Natural killer cell (primary cell): ENCODE data around the gene GYPC. TPM values are rescaled to one million over a fixed set of nuclear protein-coding genes. Genes with fewer than 3 reads are reported as not detected.

Experiments
- ATAC-seq, 3 donors: fragments of 150-1000 bp in 2 of 3; fragments of 200-7000 bp in 1 of 3; cut with Tn5 transposase; 1 replicate in 1 of 3; 2 replicates in 2 of 3; pipeline ENCODE4 v1.10.0; 2021; ENCODE audit warnings: mild to moderate bottlenecking in 2 of 3, moderate library complexity in 2 of 3
- DNase-seq, 2 donors: peaks; one replicate each; pipeline versions ENCODE4 v3.0.0 to v3.0.0-alpha.2; 2013 to 2021; ENCODE audit warnings: mixed read lengths in 1 of 2
- H3K27ac ChIP-seq: one replicate; pipeline ENCODE4 v1.5.1; 2013; ENCODE audit warnings: mild to moderate bottlenecking, low read length
- H3K27me3 ChIP-seq: one replicate; pipeline ENCODE4 v1.6.1; 2013; ENCODE audit warnings: low read length; ENCODE audit not compliant: control insufficient read depth, insufficient read depth
- H3K36me3 ChIP-seq: one replicate; pipeline ENCODE4 v1.6.1; 2013; ENCODE audit warnings: low read length; ENCODE audit not compliant: control insufficient read depth, insufficient read depth
- H3K4me1 ChIP-seq: one replicate; pipeline ENCODE4 v1.6.1; 2013; ENCODE audit warnings: low read length; ENCODE audit not compliant: control insufficient read depth, insufficient read depth
- H3K4me3 ChIP-seq: one replicate; pipeline ENCODE4 v1.5.1; 2013; ENCODE audit warnings: low read length
- H3K9me3 ChIP-seq: one replicate; pipeline ENCODE4 v1.6.1; 2013; ENCODE audit warnings: low read length; ENCODE audit not compliant: control insufficient read depth, insufficient read depth
- H3K27ac Mint-ChIP-seq, 2 donors: one replicate each; pipeline ENCODE4 v1.8.0; 2022; ENCODE audit warnings: mild to moderate bottlenecking in 2 of 2, mixed read lengths in 2 of 2, moderate library complexity in 1 of 2
- H3K27me3 Mint-ChIP-seq, 2 donors: one replicate each; pipeline ENCODE4 v1.8.0; 2022; ENCODE audit warnings: low read depth in 2 of 2, mixed read lengths in 2 of 2
- H3K36me3 Mint-ChIP-seq: one replicate; pipeline ENCODE4 v1.8.0; 2022; ENCODE audit warnings: mixed read lengths
- H3K4me1 Mint-ChIP-seq, 2 donors: one replicate each; pipeline ENCODE4 v1.8.0; 2022; ENCODE audit warnings: mixed read lengths in 2 of 2
- H3K4me3 Mint-ChIP-seq: one replicate; pipeline ENCODE4 v1.8.0; 2022; ENCODE audit warnings: mild to moderate bottlenecking, moderate library complexity, mixed read lengths
- H3K9me3 Mint-ChIP-seq, 2 donors: one replicate each; pipeline ENCODE4 v1.8.0; 2022; ENCODE audit warnings: mixed read lengths in 2 of 2
- CTCF ChIP-seq: fragments of 200-600 bp; IDR thresholded peaks from one replicate; pipeline ENCODE4 v1.8.0; 2022; ENCODE audit warnings: antibody characterized with exemption
- WGBS: methylation state at CpG from one replicate; pipeline ENCODE4 v1.1.7; 2013; ENCODE audit warnings: missing lambda C conversion rate; ENCODE audit not compliant: insufficient coverage; 5-methylcytosine and 5-hydroxymethylcytosine counted together
- intact Hi-C: fragments of 100-400 bp; cut with micrococcal nuclease; formaldehyde crosslinking; loops from one replicate; pipeline ENCODE4 v1.14.2; 2022
- total RNA-seq, 4 donors: library from RNA; stranded (reverse); fragments of 120-200 nt in 1 of 4; gene quantifications; one replicate each; pipeline versions ENCODE4 v1.2.3 to v1.2.4, GENCODE V29; 2013 to 2022

Gene GYPC
- total RNA-seq, 3 donors from 2014 or later (not counting 1 experiment from before 2014, with no cell fraction given) = 74.2 to 92.3 (median 78.7) TPM

- Mint-ChIP-seq H3K4me3 (no peak overlapping the region), H3K4me1 (peaks cover 86 to 91% of the 10 kb centered on the region in 2 donors), H3K36me3 (peaks cover 7% of the 10 kb centered on the region), H3K27me3 (no peaks in the 10 kb centered on the region), H3K27ac (peak overlapping the region; percentile 89 to 97), H3K9me3 (no peaks in the 10 kb centered on the region)
- intact Hi-C loops = no loop called here
- H3K4me3 ChIP-seq = no peak overlapping the region
- DNase-seq = no peak
- ATAC-seq = no peak
- no peaks in the 10 kb centered on the region for H3K9me3 ChIP-seq
- H3K4me1 ChIP-seq = peaks cover 54% of the 10 kb centered on the region
- peaks cover 11% of the 10 kb centered on the region for H3K36me3 ChIP-seq
- no peak for TF ChIP-seq CTCF
- H3K27ac ChIP-seq = no peak overlapping the region
- H3K27me3 ChIP-seq = no peaks in the 10 kb centered on the region
- WGBS = 84% methylated on average over 9 of the region's 9 CpGs
Measured at GRCh38 chr2:126665483-126665882, 9.5 kb downstream of the GYPC start.

- no peak for DNase-seq
- no peak overlapping the region for H3K27ac ChIP-seq
- no peaks in the 10 kb centered on the region for H3K9me3 Mint-ChIP-seq
- H3K27me3 Mint-ChIP-seq = no peaks in the 10 kb centered on the region
- peaks cover 44% of the 10 kb centered on the region for H3K4me1 ChIP-seq
- H3K4me3 ChIP-seq = no peak overlapping the region
- no peak for ATAC-seq
- no peaks in the 10 kb centered on the region for H3K27me3 ChIP-seq
- H3K36me3 Mint-ChIP-seq = peaks cover 7% of the 10 kb centered on the region
- H3K4me3 Mint-ChIP-seq = no peak overlapping the region
- 90% methylated on average over 4 of the region's 4 CpGs for WGBS
- peaks cover 11% of the 10 kb centered on the region for H3K36me3 ChIP-seq
- H3K9me3 ChIP-seq = no peaks in the 10 kb centered on the region
- H3K4me1 Mint-ChIP-seq = peaks cover 80 to 84% of the 10 kb centered on the region in 2 donors
- H3K27ac Mint-ChIP-seq = peak overlapping the region; percentile 77 to 97
- TF ChIP-seq CTCF = no peak
- intact Hi-C loops = no loop called here
Measured at GRCh38 chr2:126668254-126668653, 12.3 kb downstream of the GYPC start.

DNA sequence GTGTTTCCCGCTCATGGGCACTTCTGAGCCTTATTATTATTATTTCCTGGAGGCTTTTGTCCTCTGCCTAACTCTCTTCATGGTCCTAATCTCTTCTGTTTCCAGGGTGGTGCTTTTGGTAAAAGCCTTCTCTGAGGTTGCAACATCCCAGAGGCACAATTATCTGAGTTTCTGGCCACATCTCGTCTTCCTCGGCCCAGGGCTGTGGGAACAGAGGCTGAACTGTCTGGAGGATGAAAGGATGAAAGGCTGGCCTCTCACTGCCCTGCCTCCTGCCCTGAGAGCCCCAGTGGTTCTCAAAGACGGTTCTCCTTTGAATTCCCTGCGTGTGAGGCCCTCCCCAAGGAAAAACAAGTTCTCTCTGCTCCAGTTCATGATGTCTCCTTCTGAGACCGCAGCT, 13.8 kb downstream of the GYPC start:
- Histone ChIP-seq H3K27ac (no peak overlapping the region), H3K9me3 (peaks cover under 1% of the 10 kb centered on the region), H3K36me3 (peaks cover 9% of the 10 kb centered on the region), H3K4me1 (peaks cover 29% of the 10 kb centered on the region), H3K4me3 (no peak overlapping the region), H3K27me3 (no peaks in the 10 kb centered on the region)
- Mint-ChIP-seq H3K9me3 (no peaks in the 10 kb centered on the region), H3K36me3 (no peaks in the 10 kb centered on the region), H3K4me3 (no peak overlapping the region), H3K27ac (peak overlapping the region; percentile 68 to 97), H3K27me3 (no peaks in the 10 kb centered on the region), H3K4me1 (peaks cover 65 to 70% of the 10 kb centered on the region in 2 donors)
- intact Hi-C loops = no loop called here
- DNase-seq (no peak), ATAC-seq (no peak)
- 94% methylated on average over 6 of the region's 6 CpGs for WGBS
- TF ChIP-seq CTCF = no peak

DNA sequence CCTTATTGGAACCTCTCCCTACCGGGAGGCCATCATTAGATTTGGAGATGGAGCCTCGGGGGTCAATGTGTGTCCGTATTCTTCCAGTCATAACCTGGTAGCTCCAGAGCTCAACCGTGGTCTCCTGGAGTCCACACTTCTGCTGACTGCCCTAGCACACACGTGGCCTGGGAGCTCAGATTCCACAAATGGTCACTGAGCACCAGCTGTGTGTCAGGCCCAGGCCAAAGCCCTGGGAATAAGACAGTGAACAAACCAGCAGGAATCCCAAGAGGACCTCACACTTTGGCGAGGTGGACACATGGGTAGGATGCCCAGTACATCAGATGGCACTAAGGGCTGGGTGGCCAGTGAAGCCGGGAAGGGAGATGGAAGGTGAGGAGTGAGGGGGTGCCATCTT, 15.5 kb downstream of the GYPC start:
- H3K27me3 ChIP-seq = no peaks in the 10 kb centered on the region
- Mint-ChIP-seq H3K4me3 (no peak overlapping the region), H3K36me3 (peaks cover 10% of the 10 kb centered on the region), H3K27ac (peak overlapping the region in 1 of 2 donors; percentile 68), H3K27me3 (no peaks in the 10 kb centered on the region), H3K4me1 (peaks cover 54 to 67% of the 10 kb centered on the region in 2 donors), H3K9me3 (peaks cover 2 to 7% of the 10 kb centered on the region in 2 donors)
- peaks cover 16% of the 10 kb centered on the region for H3K4me1 ChIP-seq
- 98% methylated on average over 7 of the region's 7 CpGs for WGBS
- peaks cover 14% of the 10 kb centered on the region for H3K36me3 ChIP-seq
- ATAC-seq = no peak
- H3K4me3 ChIP-seq = no peak overlapping the region
- TF ChIP-seq CTCF = no peak
- DNase-seq = no peak
- H3K9me3 ChIP-seq = peaks cover 13% of the 10 kb centered on the region
- H3K27ac ChIP-seq = no peak overlapping the region
- intact Hi-C loops = no loop called here
